Fibroblast of the conjunctiva (primary cell): ENCODE data around the gene DOCK7.
"Not testable (repeated sequence)": the region's sequence is repeated elsewhere in the genome, so short reads cannot be mapped to it uniquely, and the experiment has no call there.

Experiments
- DNase-seq: peaks from one replicate; pipeline ENCODE4 v3.0.0-alpha.2; 2010; ENCODE audit warnings: low read depth

Gene DOCK7, protein sequence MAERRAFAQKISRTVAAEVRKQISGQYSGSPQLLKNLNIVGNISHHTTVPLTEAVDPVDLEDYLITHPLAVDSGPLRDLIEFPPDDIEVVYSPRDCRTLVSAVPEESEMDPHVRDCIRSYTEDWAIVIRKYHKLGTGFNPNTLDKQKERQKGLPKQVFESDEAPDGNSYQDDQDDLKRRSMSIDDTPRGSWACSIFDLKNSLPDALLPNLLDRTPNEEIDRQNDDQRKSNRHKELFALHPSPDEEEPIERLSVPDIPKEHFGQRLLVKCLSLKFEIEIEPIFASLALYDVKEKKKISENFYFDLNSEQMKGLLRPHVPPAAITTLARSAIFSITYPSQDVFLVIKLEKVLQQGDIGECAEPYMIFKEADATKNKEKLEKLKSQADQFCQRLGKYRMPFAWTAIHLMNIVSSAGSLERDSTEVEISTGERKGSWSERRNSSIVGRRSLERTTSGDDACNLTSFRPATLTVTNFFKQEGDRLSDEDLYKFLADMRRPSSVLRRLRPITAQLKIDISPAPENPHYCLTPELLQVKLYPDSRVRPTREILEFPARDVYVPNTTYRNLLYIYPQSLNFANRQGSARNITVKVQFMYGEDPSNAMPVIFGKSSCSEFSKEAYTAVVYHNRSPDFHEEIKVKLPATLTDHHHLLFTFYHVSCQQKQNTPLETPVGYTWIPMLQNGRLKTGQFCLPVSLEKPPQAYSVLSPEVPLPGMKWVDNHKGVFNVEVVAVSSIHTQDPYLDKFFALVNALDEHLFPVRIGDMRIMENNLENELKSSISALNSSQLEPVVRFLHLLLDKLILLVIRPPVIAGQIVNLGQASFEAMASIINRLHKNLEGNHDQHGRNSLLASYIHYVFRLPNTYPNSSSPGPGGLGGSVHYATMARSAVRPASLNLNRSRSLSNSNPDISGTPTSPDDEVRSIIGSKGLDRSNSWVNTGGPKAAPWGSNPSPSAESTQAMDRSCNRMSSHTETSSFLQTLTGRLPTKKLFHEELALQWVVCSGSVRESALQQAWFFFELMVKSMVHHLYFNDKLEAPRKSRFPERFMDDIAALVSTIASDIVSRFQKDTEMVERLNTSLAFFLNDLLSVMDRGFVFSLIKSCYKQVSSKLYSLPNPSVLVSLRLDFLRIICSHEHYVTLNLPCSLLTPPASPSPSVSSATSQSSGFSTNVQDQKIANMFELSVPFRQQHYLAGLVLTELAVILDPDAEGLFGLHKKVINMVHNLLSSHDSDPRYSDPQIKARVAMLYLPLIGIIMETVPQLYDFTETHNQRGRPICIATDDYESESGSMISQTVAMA (N-terminal part only)

GRCh38 chr1:62687903-62688686 is at the start of gene DOCK7:
TSS of gene DOCK7 (minus strand) at chr1:62688386. CDS start at chr1:62688264, 122 bp downstream.
- DNase-seq = peak; percentile 42

- peak; percentile 20 for DNase-seq
These were observed 47.4 kb upstream of the DOCK7 start for GRCh38 chr1:62735491-62736171.

GRCh38 chr1:62732331-62732730 is 44.1 kb upstream of the DOCK7 start:
- DNase-seq = no peak

DNA sequence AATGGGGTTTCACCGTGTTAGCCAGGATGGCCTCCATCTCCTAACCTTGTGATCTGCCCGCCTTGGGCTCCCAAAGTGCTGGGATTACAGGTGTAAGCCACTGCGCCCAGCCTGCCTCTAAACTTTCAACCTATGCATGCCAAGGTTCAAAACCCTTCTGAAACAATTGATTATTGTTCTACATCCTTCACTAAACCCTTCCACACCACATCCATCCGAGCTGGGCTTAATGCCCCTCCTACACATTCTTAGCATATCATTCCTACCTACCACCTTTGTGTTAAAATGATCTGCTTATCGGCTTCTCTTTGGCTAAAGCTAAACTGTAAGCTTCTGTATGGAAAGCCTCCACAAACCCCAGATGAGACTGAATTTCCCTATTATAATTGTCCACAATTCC is 40.8 kb upstream of the DOCK7 start:
- DNase-seq = no peak

DNA sequence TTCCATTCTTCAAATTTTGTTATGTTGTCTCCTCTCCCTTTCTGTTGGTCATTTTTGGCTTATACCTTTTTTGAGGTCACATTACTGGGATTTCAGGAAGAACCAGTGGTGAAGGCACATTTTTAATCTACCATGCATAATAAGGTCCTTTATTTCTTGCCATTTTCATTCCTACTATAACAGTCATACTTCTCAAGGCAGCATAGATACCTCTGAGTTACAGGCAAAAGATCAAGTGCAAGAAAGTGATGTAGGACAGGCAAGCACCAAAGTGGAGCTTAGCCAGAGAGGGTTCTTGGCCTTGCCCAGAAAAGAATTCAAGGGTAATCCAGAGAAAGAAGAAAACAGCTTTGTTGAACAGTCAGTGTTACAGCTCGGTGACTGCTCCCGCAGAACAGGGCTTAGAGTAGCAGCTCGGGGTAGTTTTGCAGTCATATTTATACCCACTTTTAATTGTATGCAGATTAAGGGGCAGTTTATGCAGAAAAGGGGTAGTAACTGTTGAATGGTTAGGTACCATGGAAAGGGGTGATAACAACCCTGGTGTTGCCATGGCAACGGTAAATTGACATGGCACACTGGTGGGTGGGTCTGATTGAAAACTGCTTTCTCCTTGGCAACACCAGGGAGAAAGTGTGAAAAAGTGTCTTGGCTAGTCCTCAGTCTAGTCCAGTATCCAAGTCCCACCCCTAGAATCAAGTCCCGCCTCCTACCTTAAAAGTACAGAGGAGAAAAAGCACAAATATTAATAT is 39.6 kb upstream of the DOCK7 start:
- no peak for DNase-seq

DNA sequence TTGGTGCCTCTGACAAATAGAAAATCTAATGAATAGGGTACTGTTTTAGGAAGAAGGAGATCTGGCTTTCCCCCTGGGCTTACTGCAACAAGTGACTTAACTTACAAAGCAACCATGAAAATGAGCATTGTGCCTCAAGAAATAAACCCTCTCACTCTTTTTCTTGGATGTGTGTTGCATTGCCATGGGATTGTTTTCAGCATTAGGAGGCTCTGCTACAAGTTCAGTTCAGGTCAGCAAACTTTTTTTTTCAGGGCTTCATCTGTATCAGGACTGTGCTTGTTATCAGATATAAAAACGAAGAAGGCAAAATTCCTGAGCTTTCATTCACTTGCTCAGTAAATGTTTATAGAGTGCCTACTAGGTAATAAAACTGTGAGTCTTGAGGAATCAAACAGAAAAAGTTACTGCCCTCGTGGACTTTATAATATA is 37.8 kb upstream of the DOCK7 start:
- no peak for DNase-seq

- peak; percentile 47 for DNase-seq
These were observed 37.1 kb upstream of the DOCK7 start for GRCh38 chr1:62725255-62725654.

- DNase-seq = no peak
These were observed 36.2 kb upstream of the DOCK7 start for GRCh38 chr1:62724430-62724829.

- no peak for DNase-seq
These were observed 35.7 kb upstream of the DOCK7 start for GRCh38 chr1:62723883-62724282.

- DNase-seq = no peak
These were observed 34.6 kb upstream of the DOCK7 start for GRCh38 chr1:62722796-62723195.

DNA sequence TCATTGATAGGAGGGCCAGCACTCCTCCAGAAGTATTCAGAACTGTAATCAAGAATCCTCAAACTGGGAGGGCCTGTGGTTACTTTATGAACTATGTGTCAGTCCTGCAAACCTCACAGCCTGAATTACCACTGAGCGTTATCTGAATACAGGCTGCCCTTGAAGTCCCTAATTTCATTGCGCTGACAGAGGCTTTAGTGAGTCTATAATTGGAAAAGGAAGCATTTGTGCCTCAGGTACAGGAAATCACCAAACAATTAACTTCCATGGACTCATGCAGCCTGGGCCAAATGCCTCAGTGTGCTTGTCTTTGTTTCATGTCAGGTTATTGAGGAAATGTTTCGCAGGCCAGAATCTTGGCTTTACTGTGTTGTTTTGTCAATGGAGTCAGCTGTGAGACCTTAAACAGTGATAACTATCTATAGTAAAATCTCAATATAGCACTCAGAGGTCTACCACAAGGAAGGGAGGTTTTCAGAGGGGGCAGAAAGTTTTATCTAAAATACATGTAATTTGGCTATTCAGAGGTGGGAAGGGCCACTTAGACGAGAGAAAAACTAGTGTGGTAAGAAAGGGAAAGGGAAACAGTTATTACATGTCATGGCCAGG is 32.9 kb upstream of the DOCK7 start:
- DNase-seq = no peak

DNA sequence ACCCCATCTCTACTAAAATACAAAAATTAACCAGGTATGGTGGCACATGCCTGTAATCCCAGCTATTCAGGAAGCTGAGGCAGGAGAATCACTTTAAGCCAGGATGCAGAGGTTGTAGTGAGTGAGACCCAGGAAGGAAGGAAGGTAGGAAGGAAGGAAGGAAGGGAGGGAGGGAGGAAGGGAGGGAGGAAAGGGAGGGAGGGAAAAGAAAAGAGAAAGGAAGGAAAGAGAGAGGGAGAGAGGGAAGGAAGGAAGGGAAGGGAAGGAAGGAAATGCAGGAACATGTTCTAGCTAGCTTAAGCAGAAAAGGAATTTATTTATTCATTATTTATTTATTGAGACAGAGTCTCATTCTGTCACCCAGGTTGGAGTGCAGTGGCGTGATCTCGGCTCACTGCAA is 30.2 kb upstream of the DOCK7 start:
- not testable (repeated sequence) for DNase-seq

DNA sequence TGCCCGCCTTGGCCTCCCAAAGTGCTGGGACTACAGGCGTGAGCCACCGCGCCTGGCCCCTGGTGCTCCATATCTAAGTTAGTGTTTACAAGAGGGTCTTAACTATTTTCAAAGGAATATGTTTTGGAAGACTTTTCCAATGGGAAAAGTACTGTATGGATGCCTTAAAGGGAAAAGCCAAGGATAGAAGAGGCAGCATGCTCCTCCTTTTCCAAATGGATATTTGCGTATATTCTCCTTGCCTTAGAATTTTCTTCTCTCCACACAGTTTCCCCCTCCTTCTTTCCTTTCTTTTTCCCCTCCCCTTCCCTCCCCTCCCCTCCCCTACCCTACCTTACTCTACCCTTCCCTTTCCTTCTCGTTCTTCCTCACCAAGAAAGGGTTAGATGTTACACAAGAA is 29.3 kb upstream of the DOCK7 start:
- DNase-seq = no peak

DNA sequence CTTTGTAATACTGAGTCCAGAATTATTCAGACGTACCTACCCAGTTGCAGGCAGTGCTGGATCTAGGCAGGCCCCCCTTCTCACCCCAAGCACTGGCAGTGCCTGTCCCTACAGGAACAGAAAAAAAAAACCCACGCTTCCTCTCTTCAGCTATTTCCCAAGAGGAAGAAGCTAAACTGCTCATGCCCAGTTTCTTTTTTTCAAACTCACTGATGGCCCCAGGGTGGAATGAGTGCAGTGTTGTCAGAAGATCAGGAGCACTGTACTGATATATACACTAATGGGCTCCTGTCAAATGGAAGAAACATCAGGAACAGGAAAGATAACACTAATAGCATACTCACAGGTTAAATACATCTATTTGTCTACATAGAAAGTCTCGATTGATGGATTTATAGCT is 28.2 kb upstream of the DOCK7 start:
- no peak for DNase-seq

GRCh38 chr1:62712336-62713243 is 24.4 kb upstream of the DOCK7 start:
- no peak for DNase-seq

GRCh38 chr1:62707744-62708120 is 19.5 kb upstream of the DOCK7 start:
- DNase-seq = no peak

GRCh38 chr1:62706985-62707743 is 19.0 kb upstream of the DOCK7 start:
- DNase-seq = no peak

DNA sequence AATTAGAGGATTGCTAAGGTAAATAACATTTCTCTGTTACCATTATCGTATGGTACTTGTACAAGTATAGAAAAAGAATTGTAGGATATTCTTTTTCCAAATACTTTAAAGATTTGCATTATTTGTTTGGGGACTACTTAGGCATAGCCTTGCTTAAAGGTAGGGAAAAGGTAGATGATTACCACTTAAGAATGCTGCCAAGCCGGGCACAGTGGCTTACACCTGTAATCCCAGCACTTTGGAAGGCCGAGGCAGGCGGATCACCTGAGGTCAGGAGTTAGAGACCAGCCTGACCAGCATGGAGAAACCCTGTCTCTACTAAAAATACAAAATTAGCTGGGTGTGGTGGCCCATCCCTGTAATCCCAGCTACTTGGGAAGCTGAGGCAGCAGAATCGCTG is 10.0 kb upstream of the DOCK7 start:
- DNase-seq = not testable (repeated sequence)
